ENCODE results near the gene SLC39A11.

SLC39A11 gene

GRCh38 chr17:73039282-73039681 is 53.2 kb downstream of the SLC39A11 start:
- no peak for DNase-seq

GRCh38 chr17:73031472-73031871 is 61.0 kb downstream of the SLC39A11 start:
- no peak for DNase-seq

- no peak for DNase-seq
These were observed 61.5 kb downstream of the SLC39A11 start for GRCh38 chr17:73030995-73031394.

- no peak for DNase-seq
These were observed 62.0 kb downstream of the SLC39A11 start for GRCh38 chr17:73030501-73030921.

GRCh38 chr17:73029991-73030390 is 62.5 kb downstream of the SLC39A11 start:
- no peak for DNase-seq

- DNase-seq, result no peak
These were observed 63.5 kb downstream of the SLC39A11 start for GRCh38 chr17:73029021-73029420.

- DNase-seq, result no peak
These were observed 64.2 kb downstream of the SLC39A11 start for GRCh38 chr17:73028299-73028755.

- no peak for DNase-seq
These were observed 65.3 kb downstream of the SLC39A11 start for GRCh38 chr17:73027130-73027741.

GRCh38 chr17:73025041-73025560 is 67.4 kb downstream of the SLC39A11 start:
- no peak for DNase-seq

- no peak for DNase-seq
These were observed 68.7 kb downstream of the SLC39A11 start for GRCh38 chr17:73023759-73024158.

GRCh38 chr17:73022694-73023093 is 69.8 kb downstream of the SLC39A11 start:
- no peak for DNase-seq

- no peak for DNase-seq
These were observed 70.7 kb downstream of the SLC39A11 start for GRCh38 chr17:73021771-73022170.

GRCh38 chr17:73020110-73020509 is 72.4 kb downstream of the SLC39A11 start:
- DNase-seq, result no peak

- no peak for DNase-seq
These were observed 73.9 kb downstream of the SLC39A11 start for GRCh38 chr17:73018599-73018998.

GRCh38 chr17:73017658-73018057 is 74.8 kb downstream of the SLC39A11 start:
- DNase-seq, result no peak

GRCh38 chr17:73015722-73016276 is 76.7 kb downstream of the SLC39A11 start:
- no peak for DNase-seq

GRCh38 chr17:73013816-73014663 is 78.4 kb downstream of the SLC39A11 start:
- DNase-seq, result no peak

- DNase-seq, result no peak
These were observed 79.2 kb downstream of the SLC39A11 start for GRCh38 chr17:73013301-73013700.

GRCh38 chr17:73011016-73011486 is 81.4 kb downstream of the SLC39A11 start:
- DNase-seq, result no peak

- DNase-seq, result no peak
These were observed 82.1 kb downstream of the SLC39A11 start for GRCh38 chr17:73010414-73010813.

- DNase-seq, result no peak
These were observed 85.1 kb downstream of the SLC39A11 start for GRCh38 chr17:73007407-73007806.

GRCh38 chr17:73005360-73005759 is 87.1 kb downstream of the SLC39A11 start:
- no peak for DNase-seq

- DNase-seq, result no peak
These were observed 89.0 kb downstream of the SLC39A11 start for GRCh38 chr17:73003487-73003886.

GRCh38 chr17:73000832-73001231 is 91.7 kb downstream of the SLC39A11 start:
- no peak for DNase-seq
